Renal cortex interstitium (tissue), 11 donors: ENCODE results near the gene AGAP3. TPM values are rescaled to one million over a fixed set of nuclear protein-coding genes. Genes with fewer than 3 reads are reported as not detected.

ENCODE experiments used
- DNase-seq, 11 donors: peaks; one replicate each; pipeline ENCODE4 v3.0.0-alpha.2; 2013; ENCODE audit warnings: low read depth in 9 of 11, low spot score in 4 of 11; ENCODE audit errors: extremely low read depth in 1 of 11
- polyA plus RNA-seq, 3 donors: library from polyadenylated mRNA; unstranded; fragments of 120-200 nt; gene quantifications; one replicate each; pipeline ENCODE4 v1.2.1, GENCODE V29; 2013; ENCODE audit not compliant: insufficient read length in 3 of 3

Gene AGAP3
- polyA plus RNA-seq, 3 donors = 53.8 to 75.3 (median 72.3) TPM

DNA sequence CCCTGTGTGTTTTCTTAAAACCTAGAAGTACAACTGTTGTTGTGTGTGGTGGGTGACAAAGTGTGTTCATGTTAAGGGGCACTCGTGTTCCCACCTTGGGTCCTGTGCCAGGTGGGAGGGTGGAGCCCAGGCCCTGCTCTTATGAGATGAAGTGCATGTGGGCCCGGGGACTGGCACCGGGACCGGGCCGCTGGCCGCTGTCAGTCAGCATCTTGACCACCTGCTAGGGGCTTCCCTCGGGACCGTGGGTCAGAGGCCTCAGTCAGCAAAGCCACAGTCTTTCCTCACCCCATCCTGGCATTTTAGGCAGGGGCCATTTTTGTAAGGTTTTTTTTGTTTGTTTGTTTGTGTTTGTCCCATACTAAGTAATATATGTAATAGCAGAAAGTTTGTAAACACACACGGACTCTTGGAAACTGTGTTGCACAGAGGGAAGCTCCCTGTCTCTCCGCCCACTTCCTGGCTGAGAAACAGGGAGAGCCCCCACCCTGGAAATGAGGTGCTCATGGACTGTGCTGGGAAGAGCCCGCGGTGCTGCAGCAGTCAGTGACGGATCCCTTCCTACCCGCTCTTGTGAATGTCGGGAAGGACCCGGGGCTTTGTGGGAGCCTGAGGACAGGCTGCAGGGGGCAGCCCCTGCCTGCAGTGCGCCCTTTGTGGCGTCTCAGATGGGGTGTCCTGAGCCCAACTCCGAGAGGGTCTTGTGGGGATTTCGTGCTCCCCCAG lies 13.4 kb downstream of the AGAP3 start:
- no peak for DNase-seq

DNA sequence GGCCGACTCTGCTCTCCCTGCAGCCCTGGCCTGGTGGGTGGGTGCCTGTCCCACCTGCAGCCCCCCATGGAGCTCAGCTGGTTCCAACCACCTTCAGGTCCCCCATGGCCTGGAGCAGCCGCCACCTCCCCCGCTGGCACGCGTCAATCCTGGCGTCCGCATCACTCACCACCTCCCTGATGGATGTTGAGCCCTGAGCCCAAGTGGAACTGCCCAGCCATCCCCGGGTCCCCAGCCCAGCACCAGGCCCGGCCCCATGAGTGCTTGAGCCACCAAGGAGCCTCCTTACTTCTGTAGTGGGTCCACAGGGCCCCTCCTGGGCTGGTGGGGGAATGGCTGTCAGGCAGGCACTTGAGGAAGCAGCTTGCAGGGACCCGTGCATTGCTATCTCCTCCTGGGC lies 14.6 kb downstream of the AGAP3 start:
- no peak for DNase-seq

DNA sequence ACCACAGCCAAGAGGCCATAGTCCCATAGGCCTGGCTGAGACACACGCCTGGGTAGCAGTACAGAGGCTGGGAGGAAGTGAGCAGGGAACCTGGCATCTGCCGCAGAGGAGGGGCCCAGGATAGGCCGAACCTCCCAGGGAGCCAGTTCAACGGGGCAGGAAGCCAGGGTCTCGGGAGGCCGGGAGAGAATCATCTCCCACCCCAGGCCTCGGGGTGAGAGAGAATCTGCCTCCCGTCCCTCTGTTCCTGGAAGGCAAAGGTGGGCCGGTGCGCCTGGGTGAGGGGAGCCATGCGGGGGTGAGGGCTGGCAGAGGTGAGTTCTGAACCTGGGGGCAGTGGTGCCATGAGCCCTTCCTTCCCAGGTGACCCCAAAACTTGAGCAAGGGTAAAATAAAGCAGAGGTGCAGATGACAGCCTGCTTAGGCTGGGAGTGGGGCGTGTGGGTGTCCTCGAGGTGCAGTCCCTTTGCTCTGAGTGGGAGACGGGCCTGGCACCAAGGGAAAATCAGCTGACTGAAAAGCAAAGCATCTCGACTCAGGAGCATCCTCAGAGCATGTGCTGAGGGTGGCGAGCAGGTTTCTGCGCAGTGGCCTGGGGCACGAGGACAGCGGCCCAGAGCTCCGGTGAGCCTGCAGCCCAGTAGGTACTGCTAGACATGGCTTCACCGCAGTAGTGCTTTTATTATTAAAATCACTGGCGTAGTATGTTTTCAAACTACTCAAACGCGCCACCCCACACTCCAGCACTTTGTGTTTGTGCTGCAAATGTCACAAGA lies 15.5 kb downstream of the AGAP3 start:
- no peak for DNase-seq

DNA sequence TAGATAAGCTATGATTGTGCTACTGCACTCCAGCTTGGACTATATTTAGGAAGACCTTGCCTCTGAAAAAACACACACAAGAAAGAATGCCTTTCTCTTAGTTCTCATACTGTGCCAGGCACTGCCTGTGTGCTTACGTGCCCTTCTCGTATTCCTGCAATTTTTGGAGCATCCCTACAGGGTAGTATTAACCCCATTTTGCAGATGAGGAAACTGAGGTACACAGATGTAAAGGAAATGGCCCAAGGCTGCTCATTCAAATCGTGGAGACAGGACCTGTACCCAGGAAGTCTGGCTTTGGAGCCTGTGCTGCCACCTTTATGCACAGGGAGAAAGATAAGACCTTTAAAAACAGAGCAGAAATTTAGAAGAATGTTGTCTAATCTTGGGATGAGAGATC lies 16.7 kb downstream of the AGAP3 start:
- DNase-seq = no peak

DNA sequence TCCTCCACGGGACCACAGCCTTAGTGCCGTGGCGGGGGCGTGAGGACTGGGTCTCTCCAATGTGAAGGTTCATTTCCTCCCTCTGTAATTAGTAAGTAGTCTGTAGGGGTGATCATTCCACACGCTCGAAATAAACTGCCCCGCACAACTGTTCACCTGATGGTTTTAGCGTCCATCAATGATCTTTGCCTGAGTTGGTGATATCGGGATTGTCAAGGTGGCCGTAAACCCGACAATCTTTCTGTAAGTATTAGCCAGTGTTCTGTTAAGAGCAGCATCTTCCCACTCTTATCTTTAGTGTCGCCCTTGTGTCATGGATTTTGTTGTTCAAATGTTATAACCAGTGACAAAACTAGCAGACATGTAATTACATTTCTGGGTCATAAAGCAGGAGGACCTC lies 17.7 kb downstream of the AGAP3 start:
- DNase-seq = no peak

DNA sequence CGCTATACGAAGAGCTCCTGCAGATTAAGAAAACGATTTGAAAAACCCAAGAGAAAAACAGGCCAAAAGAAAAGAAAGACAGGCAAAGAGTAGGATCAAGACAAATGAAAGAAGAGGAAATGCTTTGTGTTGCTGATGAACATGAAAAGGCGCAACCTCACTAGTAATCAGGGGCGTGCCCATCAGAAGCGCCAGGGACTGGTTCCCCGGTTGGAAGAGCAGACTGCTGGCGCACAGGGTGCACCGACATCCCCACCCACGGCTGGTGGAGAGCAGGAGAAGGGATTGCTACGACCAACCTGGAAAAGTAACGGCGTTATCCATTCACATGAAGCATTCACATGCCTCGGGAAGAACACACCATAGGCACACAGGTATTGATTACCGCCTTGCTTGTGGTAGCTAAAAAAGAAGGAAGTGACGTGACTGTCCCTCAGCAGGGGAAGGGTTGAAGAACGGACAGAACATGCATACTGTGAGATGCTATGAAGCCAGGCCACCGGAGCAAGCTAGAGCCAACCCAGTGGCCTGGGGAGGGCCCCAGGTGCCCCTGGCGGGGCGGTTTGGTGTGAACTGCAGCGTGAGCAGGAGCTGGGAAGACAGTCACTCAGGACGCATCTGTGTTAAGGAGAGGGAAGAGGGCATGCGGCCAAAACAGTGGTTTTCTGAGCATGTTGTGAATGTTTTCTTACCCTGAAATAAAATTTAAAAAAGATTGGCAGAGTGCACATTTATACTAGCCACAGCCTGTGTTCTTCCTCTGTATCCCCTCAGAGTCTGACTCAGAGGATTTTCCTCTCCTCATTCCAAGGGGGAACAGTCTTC lies 18.3 kb downstream of the AGAP3 start:
- DNase-seq = no peak

DNA sequence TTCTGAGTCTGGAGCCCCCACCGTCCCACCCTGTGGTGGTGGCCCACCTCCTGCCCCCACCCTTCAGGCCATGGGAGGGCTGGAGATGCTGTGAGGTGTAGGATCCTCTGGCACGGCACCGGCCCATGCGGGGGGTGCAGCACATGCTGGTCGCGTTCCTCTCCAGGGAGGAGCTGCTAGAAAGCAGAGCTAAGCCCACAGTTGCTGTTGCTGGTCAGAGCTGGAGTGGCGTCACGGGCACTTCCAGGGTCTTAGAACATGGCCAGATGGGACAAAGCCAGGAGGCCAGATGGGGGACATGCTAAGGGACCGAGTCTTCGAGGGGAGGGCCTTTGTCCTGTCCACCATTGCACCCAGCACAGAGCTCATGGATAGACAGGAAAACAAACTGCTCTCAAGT lies 21.6 kb downstream of the AGAP3 start:
- no peak for DNase-seq

DNA sequence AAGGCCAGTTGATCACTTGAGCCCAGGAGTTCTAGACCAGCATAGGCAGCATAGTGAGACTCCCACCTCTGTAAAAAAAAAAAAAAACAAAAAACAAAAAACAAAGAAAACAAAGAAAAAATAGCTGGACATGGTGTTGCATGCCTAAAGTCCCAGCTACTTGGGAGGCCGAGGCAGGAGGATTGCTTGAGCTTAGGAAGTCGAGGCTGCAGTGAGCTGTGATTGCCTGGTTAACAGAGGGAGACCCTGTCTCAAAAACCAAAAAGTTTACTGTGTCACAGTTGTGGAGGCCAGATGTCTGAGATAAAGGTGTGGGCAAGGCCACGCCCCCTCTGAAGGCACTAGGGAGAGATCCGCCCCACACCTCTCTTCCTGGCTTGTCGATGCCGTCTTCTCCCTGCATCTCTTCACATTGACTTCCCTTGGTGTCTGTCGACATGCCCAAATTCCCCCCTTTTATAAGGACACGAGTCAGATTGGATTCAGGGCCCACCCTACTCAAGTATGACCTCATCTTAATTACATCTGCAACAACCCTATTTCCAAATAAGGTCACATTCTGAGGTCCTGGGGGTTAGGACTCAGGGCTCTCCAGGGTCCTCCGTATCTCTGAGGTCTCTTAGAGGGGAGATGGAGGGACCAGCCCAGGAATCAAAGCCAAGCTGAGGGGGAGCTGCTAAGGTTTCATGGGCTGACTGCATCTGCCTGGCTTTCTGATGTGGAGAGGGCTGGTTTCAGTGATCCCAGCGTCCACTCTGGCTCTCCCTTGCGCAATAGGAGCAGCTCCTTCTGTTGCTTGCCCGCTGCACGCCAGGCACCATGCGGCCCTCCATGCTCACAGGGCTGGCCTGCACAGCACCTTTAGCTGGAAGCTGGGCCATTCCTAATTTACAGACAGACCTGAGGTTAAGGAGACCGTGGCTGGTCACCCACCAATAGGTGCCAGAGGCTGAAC lies 23.1 kb downstream of the AGAP3 start:
- DNase-seq = no peak

DNA sequence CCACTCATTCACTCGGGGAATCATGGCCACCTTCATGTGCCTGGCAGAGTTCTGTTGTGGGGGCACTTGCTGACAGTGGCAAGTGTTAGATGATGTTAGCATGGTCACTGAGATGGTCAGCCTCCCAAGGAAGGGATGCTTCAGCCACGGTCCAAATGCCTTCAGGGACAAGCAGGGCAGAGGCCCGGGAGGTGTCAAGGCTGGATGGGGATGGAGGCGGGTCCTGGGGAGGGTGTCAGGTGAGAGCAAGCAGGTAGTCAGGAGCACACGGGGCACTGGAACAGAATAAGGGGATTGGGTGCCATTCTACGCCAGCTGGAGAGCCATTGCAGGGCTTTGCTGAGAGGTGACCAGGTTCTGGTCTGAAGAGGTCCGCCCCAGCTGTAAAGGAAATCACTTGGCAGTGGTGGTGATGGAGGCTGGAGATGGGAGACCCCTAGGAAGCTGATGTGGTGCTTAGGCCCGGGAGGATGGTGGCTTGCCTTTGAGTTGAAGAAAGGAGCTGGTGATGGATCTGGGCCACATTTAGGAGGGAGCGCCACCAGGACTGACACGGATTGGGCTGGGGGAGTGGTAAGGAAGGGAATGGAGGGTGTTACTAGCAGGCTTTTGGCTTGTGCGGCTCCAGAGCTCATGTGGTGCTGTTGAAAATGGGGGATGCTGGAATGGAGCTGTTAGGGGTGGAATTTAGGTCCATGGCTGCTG lies 24.1 kb downstream of the AGAP3 start:
- DNase-seq = no peak

DNA sequence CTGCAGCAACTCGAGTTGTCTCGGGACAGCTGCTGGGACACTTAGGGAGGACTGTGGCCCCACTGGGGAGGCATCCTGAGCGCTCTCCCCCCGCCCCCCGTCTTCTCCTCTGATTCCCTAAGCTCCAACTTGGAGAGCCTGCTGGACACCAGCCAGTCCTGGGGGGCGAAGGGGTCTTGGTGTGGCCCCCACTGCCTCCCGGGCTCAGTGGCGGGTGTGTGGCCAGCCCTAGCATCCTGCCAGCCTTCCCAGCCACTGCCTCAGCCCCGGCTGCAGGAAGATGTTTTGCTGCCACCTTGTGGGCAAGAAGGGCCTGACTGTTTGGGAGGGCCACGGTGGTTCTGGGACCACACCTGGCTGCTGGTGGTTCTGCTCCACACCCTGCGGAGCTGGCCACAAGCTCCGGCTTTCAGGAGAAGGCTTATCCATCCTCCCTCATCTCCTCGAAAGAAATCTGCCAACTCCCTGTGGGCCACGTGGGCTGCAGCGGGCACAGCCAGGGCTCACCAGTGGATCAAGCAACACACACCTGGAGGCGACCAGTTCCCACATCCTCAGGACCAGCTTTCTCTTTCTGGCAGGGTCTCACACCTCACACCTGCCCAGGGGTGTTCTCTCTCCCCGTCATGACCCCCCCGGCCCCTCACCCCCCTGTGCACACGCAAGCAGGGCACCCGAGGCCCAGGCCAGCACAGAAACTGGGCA lies 24.8 kb downstream of the AGAP3 start:
- peak in 1 of 11 donors; percentile 74 for DNase-seq

DNA sequence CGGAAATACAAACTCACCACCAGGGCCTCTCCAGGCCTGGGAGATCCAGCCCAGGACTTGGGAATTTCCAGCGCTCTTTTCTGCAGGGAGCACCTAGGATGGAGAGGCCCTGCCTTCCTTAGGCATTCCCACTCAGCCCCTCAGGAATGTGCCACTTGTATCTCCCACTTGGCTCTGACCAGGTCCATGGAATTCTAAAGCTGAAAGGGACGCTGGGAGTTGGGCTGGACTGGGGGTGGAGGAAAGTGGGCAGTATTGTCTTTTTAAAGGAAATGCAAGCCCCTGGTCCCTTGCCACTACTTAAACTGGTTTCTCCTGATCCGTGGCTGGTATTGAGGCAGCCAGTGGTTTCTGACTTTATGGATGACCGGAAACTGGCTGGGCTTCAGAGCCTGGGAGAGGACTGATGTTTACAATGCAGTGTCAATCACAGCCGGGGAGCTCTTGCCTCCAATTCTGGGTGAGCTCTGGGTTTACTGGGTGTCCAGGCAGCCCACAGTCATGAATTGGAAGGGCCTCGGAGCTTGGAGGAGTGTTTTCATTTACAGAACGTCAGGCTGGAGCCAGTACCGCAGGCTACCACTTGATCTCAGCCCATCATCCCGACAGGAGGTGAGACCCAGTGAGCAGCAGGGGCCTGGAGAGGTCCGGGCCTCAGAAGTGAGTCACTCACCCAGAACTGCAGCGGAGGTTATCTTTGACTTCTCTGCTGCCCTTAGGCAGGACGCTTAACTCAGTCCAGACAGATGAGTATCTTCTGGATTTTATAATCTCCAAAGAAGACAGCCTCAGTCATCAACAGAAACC lies 27.3 kb downstream of the AGAP3 start:
- no peak for DNase-seq

DNA sequence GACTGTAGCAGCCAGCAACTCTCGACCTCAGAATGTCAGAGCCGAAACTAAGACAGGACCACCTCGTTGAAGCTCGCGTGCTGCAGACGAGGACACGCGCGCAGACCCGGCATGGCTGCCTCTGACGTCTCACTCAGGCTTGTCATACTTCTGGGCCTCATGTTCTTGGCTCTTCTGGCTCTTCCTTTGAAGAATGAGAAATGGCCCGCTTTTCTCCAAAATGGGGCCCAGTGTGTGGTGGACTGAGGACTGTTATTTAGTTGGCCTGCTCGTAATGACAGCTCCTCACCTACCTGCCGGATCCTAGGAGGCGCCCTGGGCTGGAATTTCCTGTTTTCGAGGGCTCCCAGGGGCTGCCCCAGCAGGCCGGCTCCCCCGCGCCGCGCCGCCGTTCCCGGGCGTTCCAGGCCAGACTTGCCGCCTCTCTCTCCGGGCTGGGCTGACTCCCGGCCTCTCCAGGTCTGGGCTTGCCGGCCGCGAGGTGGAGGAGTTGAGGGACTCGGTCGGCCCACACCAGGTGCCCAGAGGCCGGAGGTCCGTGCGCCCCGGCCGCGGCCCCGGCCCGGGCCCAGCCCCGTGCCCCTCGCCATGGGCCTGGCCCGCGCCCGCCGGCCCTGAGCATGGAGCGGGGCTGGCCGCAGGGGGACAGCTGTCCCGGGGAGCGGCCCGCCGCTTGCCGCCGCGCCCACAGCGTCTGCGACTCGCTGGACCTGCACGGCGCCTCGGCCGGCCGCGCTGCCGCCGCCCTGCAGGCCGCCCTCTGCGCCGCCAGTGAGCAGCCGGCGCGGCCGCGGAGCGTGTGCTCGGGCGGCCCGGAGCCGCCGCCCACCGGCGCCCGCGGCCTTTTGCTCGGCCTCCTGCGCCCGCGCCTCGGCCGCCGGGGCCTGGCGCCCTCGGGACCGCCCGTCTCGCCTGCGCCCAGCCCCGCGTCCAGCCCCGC lies 28.1 kb downstream of the AGAP3 start:
- DNase-seq = no peak

DNA sequence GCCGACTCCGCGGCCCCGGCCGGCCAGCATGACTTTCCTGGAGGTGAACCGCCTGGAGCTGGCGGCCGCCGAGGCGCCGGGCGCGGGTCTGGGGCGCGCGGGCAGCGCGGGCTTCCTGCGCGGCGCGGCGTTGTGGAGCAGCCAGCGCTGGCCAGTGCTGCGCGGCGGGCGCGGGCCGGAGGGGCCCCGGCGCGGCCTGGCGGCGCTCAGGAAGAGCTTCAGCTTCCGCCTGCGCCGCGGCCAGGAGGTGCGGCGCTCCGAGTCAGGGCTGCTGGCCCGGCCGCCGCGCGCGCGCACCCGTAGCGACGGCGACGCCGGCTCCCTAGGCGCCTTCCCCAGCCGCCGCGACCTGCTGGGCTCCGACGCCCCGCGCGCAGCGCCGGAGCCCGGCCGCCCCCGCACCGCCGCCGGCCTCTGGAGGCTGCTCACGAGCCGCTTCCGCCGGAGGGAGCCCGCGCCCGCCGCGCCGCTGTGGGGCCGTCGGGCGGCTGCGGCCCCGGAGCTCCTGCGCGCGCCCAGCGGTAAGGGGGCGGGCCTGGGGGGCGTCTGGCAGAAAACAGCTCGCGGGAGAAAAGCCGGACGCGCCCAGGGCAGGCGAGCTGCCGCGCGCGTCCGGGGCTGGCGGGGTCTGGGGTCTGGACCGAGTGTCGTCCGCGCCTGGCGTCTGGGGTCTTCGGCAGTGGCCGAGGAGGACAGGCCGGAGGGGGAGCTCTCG lies 29.0 kb downstream of the AGAP3 start:
- no peak for DNase-seq

DNA sequence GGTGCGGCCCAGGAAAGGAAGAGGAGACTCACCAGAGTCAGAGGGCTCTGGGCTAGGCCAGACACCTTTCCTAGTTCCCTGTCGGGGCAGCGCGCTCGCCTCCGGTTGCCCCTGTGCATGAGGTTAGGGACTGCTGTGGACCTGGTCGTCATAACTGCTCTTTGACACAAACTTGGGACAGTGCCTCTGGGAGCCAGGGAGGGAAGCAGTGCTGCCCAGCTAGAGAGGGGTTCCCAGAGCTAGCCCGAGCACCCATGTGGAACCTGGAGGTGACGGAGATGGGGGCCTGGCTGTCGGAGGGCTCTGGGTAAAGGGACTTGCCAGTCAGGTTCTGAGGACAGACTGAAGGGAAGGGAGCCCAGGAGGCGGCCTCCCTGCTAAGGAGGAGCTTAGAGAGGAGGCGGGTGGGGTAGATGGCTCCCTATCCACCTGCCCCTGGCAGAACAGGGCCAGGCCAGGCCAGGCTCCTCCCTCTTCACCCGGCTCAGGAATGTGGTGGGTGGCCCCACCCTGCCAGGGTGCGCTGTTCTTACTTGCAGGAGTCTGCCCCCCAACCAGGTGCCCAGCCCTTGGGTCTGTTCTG lies 29.7 kb downstream of the AGAP3 start:
- no peak for DNase-seq
